NCI-H1930 (cell line): Measurements from ENCODE around the gene ANK2.

Source experiments
- DNase-seq, 2 experiments: peaks; one replicate each; lab custom pipeline; 2025; lab: John Stamatoyannopoulos, UW

ANK2 gene

GRCh38 chr4:113397114-113397701 is 347.8 kb downstream of the ANK2 start:
- no peak for DNase-seq

GRCh38 chr4:113398441-113399143 is 349.1 kb downstream of the ANK2 start:
- DNase-seq, result no peak

GRCh38 chr4:113404167-113404571 is 354.7 kb downstream of the ANK2 start:
- DNase-seq, result no peak

- DNase-seq, result no peak
Measured at GRCh38 chr4:113404841-113405240, 355.4 kb downstream of the ANK2 start.

- no peak for DNase-seq
Measured at GRCh38 chr4:113405874-113406722, 356.6 kb downstream of the ANK2 start.

- no peak for DNase-seq
Measured at GRCh38 chr4:113406723-113407016, 357.2 kb downstream of the ANK2 start.

GRCh38 chr4:113407409-113407808 is 358.0 kb downstream of the ANK2 start:
- peak in 1 of 2 experiments; percentile 18 for DNase-seq

- DNase-seq, result no peak
Measured at GRCh38 chr4:113409181-113409580, 359.7 kb downstream of the ANK2 start.

GRCh38 chr4:113410686-113411085 is 361.2 kb downstream of the ANK2 start:
- no peak for DNase-seq

- no peak for DNase-seq
Measured at GRCh38 chr4:113411496-113411938, 362.1 kb downstream of the ANK2 start.

GRCh38 chr4:113419631-113420030 is 370.2 kb downstream of the ANK2 start:
- no peak for DNase-seq

- no peak for DNase-seq
Measured at GRCh38 chr4:113420938-113421337, 371.5 kb downstream of the ANK2 start.

- no peak for DNase-seq
Measured at GRCh38 chr4:113423631-113424030, 374.2 kb downstream of the ANK2 start.

GRCh38 chr4:113433116-113433515 is 383.7 kb downstream of the ANK2 start:
- no peak for DNase-seq
